HepG2 (cell line): ENCODE data around the gene ACAP3. TPM values are rescaled to one million over a fixed set of nuclear protein-coding genes. Genes with fewer than 3 reads are reported as not detected.
A peak's percentile ranks its signal among the peaks of the same experiment; 100 is the strongest.

ENCODE experiments used
- MAFG ChIP-seq: sonication (generic); formaldehyde crosslinking; IDR thresholded peaks from 2 replicates; pipeline ENCODE4 v1.5.1; 2020; ENCODE audit warnings: mild to moderate bottlenecking, missing genetic modification reagents
- NFATC3 ChIP-seq: sonication (generic); formaldehyde crosslinking; IDR thresholded peaks from 2 replicates; pipeline ENCODE4 v1.5.1; 2020; ENCODE audit warnings: mild to moderate bottlenecking, missing genetic modification reagents
- PAX8 ChIP-seq: sonication (generic); formaldehyde crosslinking; IDR thresholded peaks from 2 replicates; pipeline ENCODE4 v1.8.0; 2022; ENCODE audit warnings: mild to moderate bottlenecking, missing genetic modification reagents, borderline replicate concordance
- STAT6 ChIP-seq: sonication (generic); formaldehyde crosslinking; IDR thresholded peaks from 2 replicates; pipeline ENCODE4 v1.4.0; 2020; ENCODE audit warnings: missing genetic modification reagents, mild to moderate bottlenecking, borderline replicate concordance
- TMF1 ChIP-seq: sonication (generic); formaldehyde crosslinking; IDR thresholded peaks from 2 replicates; pipeline ENCODE4 v1.8.1; 2022; ENCODE audit warnings: low read depth, missing genetic modification reagents
- ZBTB7A ChIP-seq: sonication (generic); formaldehyde crosslinking; IDR thresholded peaks from 2 replicates; pipeline ENCODE4 v1.8.0; 2022; ENCODE audit warnings: mild to moderate bottlenecking, missing genetic modification reagents
- ZNF598 ChIP-seq: sonication (generic); formaldehyde crosslinking; IDR thresholded peaks from 2 replicates; pipeline ENCODE4 v1.5.1; 2020; ENCODE audit warnings: mild to moderate bottlenecking, missing genetic modification reagents, borderline replicate concordance
- ZNF678 ChIP-seq: sonication (generic); formaldehyde crosslinking; IDR thresholded peaks from 2 replicates; pipeline ENCODE4 v1.4.0; 2020; ENCODE audit warnings: mild to moderate bottlenecking, missing genetic modification reagents
- ZNF770 ChIP-seq: sonication (generic); formaldehyde crosslinking; IDR thresholded peaks from 2 replicates; pipeline ENCODE4 v1.5.0; 2020; ENCODE audit warnings: mild to moderate bottlenecking, missing genetic modification reagents
- polyA plus RNA-seq, 8 experiments: library from polyadenylated mRNA; depleted of rRNA in 3 of 8; stranded (reverse) in 7 of 8; unstranded in 1 of 8; fragments of >200 nt; fragmentation: Illumina TruSeq in 4 of 8; extraction: Trizol in 4 of 8; gene quantifications; 2 replicates each; pipeline versions ENCODE4 v1.2.1 to v1.2.3, GENCODE V29; 2011 to 2016; ENCODE audit warnings: low read depth in 4 of 8, missing spikeins in 1 of 8, mixed read lengths in 1 of 8; ENCODE audit not compliant: insufficient read depth in 1 of 8
- total RNA-seq, 5 experiments: library from RNA; depleted of rRNA; stranded (reverse); fragments of >200 nt; fragmentation: Illumina TruSeq; extraction: Trizol; gene quantifications; 2 replicates each; pipeline ENCODE4 v1.2.3, GENCODE V29; 2016; ENCODE audit warnings: low read depth in 1 of 5
- TF ChIP-seq, protein P1 (sequence below): sonication (generic); formaldehyde crosslinking; IDR thresholded peaks from 2 replicates; pipeline ENCODE4 v1.5.1; 2020; ENCODE audit warnings: missing genetic modification reagents, mild to moderate bottlenecking, borderline replicate concordance

Gene ACAP3
- total and polyA plus RNA-seq, 2 of the 13 experiments (the other 11 are each of a cell fraction or from before 2014, with no cell fraction given) = 29.4 to 50.8 TPM

GRCh38 chr1:1347026-1347595 lies 39.4 kb upstream of the ACAP3 start (continued):
- TF ChIP-seq, protein P1, sequence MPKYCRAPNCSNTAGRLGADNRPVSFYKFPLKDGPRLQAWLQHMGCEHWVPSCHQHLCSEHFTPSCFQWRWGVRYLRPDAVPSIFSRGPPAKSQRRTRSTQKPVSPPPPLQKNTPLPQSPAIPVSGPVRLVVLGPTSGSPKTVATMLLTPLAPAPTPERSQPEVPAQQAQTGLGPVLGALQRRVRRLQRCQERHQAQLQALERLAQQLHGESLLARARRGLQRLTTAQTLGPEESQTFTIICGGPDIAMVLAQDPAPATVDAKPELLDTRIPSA (CRISPR knock-in tag) = no peak
- TF ChIP-seq ZNF770 (CRISPR knock-in tag) (no peak), TMF1 (CRISPR knock-in tag) (no peak), NFATC3 (CRISPR knock-in tag) (0 out of 2 replicates have a peak, but pooled peaks have one; percentile 13), ZBTB7A (0 out of 2 replicates have a peak, but pooled peaks have one; percentile 13), MAFG (CRISPR knock-in tag) (0 out of 2 replicates have a peak, but pooled peaks have one; percentile 20), STAT6 (CRISPR knock-in tag) (0 out of 2 replicates have a peak, but pooled peaks have one; percentile 46), ZNF678 (CRISPR knock-in tag) (no peak), PAX8 (CRISPR knock-in tag) (0 out of 2 replicates have a peak, but pooled peaks have one; percentile 5), ZNF598 (CRISPR knock-in tag) (no peak)
